HFFc6 (cell line): ENCODE measurements around the gene FHOD3. TPM values are rescaled to one million over a fixed set of nuclear protein-coding genes. Genes with fewer than 3 reads are reported as not detected.
A peak's percentile ranks its signal among the peaks of the same experiment; 100 is the strongest.
"Not testable (repeated sequence)": the region's sequence is repeated elsewhere in the genome, so short reads cannot be mapped to it uniquely, and the experiment has no call there.

ENCODE experiments used
- DNase-seq: peaks from one replicate; pipeline ENCODE4 v3.0.0-alpha.2; 2018
- H3K27ac Mint-ChIP-seq: 2 replicates; pipeline ENCODE4 v1.8.0; 2020; ENCODE audit warnings: mild to moderate bottlenecking, mixed read lengths
- H3K27me3 Mint-ChIP-seq: 2 replicates; pipeline ENCODE4 v1.8.0; 2021; ENCODE audit warnings: mild to moderate bottlenecking, moderate library complexity, mixed read lengths; ENCODE audit not compliant: insufficient read depth
- H3K36me3 Mint-ChIP-seq: 2 replicates; pipeline ENCODE4 v1.8.0; 2021; ENCODE audit warnings: low read depth, mixed read lengths
- H3K4me1 Mint-ChIP-seq: 2 replicates; pipeline ENCODE4 v1.8.0; 2020; ENCODE audit warnings: low read depth, mixed read lengths
- H3K4me3 Mint-ChIP-seq: 2 replicates; pipeline ENCODE4 v1.8.0; 2020; ENCODE audit warnings: mild to moderate bottlenecking, moderate library complexity, mixed read lengths
- H3K9me3 Mint-ChIP-seq: 2 replicates; pipeline ENCODE4 v1.8.0; 2020; ENCODE audit warnings: mild to moderate bottlenecking, mixed read lengths
- CTCF ChIP-seq: fragments of 200-600 bp; sonication (generic); IDR thresholded peaks from 2 replicates; pipeline ENCODE4 v1.5.0; 2021; ENCODE audit warnings: antibody characterized with exemption, mild to moderate bottlenecking
- total RNA-seq, 6 experiments: library from RNA; stranded (reverse); fragmentation: NEBNext Ultra II Directional; extraction: Animal tissue kit (Norgen Biotek cat#: 25700); gene quantifications; 2 replicates in 1 of 6; 3 replicates in 5 of 6; pipeline ENCODE4 v1.2.3, GENCODE V29; 2021

FHOD3 gene
- total RNA-seq, 6 experiments from 2014 or later = 32.8 to 67.6 (median 61.4) TPM

- Mint-ChIP-seq H3K4me3 (peak overlapping the region; percentile 66), H3K4me1 (peaks cover 70% of the 10 kb centered on the region), H3K27ac (peak overlapping the region; percentile 90), H3K36me3 (peaks cover 16% of the 10 kb centered on the region), H3K27me3 (no peaks in the 10 kb centered on the region; the same call in none of the 2 replicates), H3K9me3 (no peaks in the 10 kb centered on the region)
- TF ChIP-seq CTCF = no peak
- DNase-seq = peak; percentile 84
Measured at GRCh38 chr18:36354989-36355388, 57.5 kb downstream of the FHOD3 start.

GRCh38 chr18:36355511-36355910, 58.0 kb downstream of the FHOD3 start:
- peak; percentile 19 for DNase-seq

GRCh38 chr18:36356741-36357140, 59.2 kb downstream of the FHOD3 start:
- H3K9me3 Mint-ChIP-seq, H3K27me3 Mint-ChIP-seq, DNase-seq, H3K4me3 Mint-ChIP-seq: not testable (repeated sequence)
- peaks cover 16% of the 10 kb centered on the region for H3K36me3 Mint-ChIP-seq
- H3K27ac Mint-ChIP-seq = peak overlapping the region; percentile 61; the same call in 1 of the 2 replicates
- H3K4me1 Mint-ChIP-seq = peaks cover 52% of the 10 kb centered on the region

More at GRCh38 chr18:36355511-36355910, 58.0 kb downstream of the FHOD3 start:
- Mint-ChIP-seq H3K27ac (peak overlapping the region; percentile 90), H3K4me3 (peak overlapping the region; percentile 66), H3K4me1 (peaks cover 65% of the 10 kb centered on the region), H3K9me3 (no peaks in the 10 kb centered on the region), H3K36me3 (peaks cover 16% of the 10 kb centered on the region), H3K27me3 (no peaks in the 10 kb centered on the region; the same call in none of the 2 replicates)
- TF ChIP-seq CTCF = no peak

- Mint-ChIP-seq H3K27ac (no peak overlapping the region), H3K4me1 (peaks cover 38% of the 10 kb centered on the region), H3K9me3 (no peaks in the 10 kb centered on the region), H3K36me3 (peaks cover 26% of the 10 kb centered on the region), H3K27me3 (no peaks in the 10 kb centered on the region; the same call in 1 of the 2 replicates), H3K4me3 (no peak overlapping the region)
- no peak for TF ChIP-seq CTCF
- DNase-seq = no peak
Measured at GRCh38 chr18:36358141-36358540, 60.6 kb downstream of the FHOD3 start.

- H3K36me3 Mint-ChIP-seq = peaks cover 37% of the 10 kb centered on the region
- H3K4me3 Mint-ChIP-seq = no peak overlapping the region
- DNase-seq = no peak
- no peaks in the 10 kb centered on the region for H3K9me3 Mint-ChIP-seq
- H3K4me1 Mint-ChIP-seq = peaks cover 16% of the 10 kb centered on the region
- H3K27me3 Mint-ChIP-seq = no peaks in the 10 kb centered on the region
- TF ChIP-seq CTCF = no peak
- H3K27ac Mint-ChIP-seq = no peak overlapping the region
Measured at GRCh38 chr18:36360256-36360909, 62.9 kb downstream of the FHOD3 start.

- Mint-ChIP-seq H3K4me1 (peaks cover 7% of the 10 kb centered on the region), H3K27me3 (no peaks in the 10 kb centered on the region), H3K4me3 (no peak overlapping the region), H3K36me3 (peaks cover 30% of the 10 kb centered on the region), H3K27ac (no peak overlapping the region), H3K9me3 (no peaks in the 10 kb centered on the region)
- DNase-seq = no peak
- no peak for TF ChIP-seq CTCF
Measured at GRCh38 chr18:36364911-36365624, 67.6 kb downstream of the FHOD3 start.
